Lung (tissue), 16 donors: Measurements from ENCODE around the gene GSTA1. TPM values are rescaled to one million over a fixed set of nuclear protein-coding genes. Genes with fewer than 3 reads are reported as not detected.
"Not testable (repeated sequence)": the region's sequence is repeated elsewhere in the genome, so short reads cannot be mapped to it uniquely, and the experiment has no call there.

Source experiments
- ATAC-seq: fragments of 200-7000 bp; cut with Tn5 transposase; one replicate; pipeline ENCODE4 v1.9.1; 2020; ENCODE audit warnings: moderate number of reproducible peaks; ENCODE audit not compliant: insufficient read depth, low FRiP score
- DNase-seq, 3 donors: peaks; one replicate each; pipeline ENCODE4 v3.0.0-alpha.2; 2013 to 2017
- H3K27ac ChIP-seq, 2 donors: one replicate each; pipeline ENCODE4 v1.5.1; 2013; ENCODE audit warnings: mild to moderate bottlenecking in 2 of 2, moderate library complexity in 2 of 2, control low read depth in 1 of 2, inconsistent platforms in 1 of 2, low read depth in 1 of 2, low read length in 1 of 2
- H3K27me3 ChIP-seq, 3 donors: one replicate each; pipeline ENCODE4 v1.5.1; 2013; ENCODE audit warnings: low read length in 2 of 3; ENCODE audit not compliant: control insufficient read depth in 3 of 3, insufficient read depth in 3 of 3
- H3K36me3 ChIP-seq, 4 donors: one replicate each; pipeline ENCODE4 v1.5.1; 2013; ENCODE audit warnings: low read length in 4 of 4, mild to moderate bottlenecking in 1 of 4, moderate library complexity in 1 of 4; ENCODE audit not compliant: control insufficient read depth in 4 of 4, insufficient read depth in 4 of 4
- H3K4me1 ChIP-seq, 5 donors: one replicate each; pipeline ENCODE4 v1.5.1; 2013; ENCODE audit warnings: low read length in 5 of 5, mild to moderate bottlenecking in 2 of 5, moderate library complexity in 1 of 5; ENCODE audit not compliant: control insufficient read depth in 5 of 5, insufficient read depth in 5 of 5
- H3K4me3 ChIP-seq: one replicate; pipeline ENCODE4 v1.5.1; 2013; ENCODE audit warnings: mild to moderate bottlenecking, control low read depth, moderate library complexity
- H3K9ac ChIP-seq, 2 donors: one replicate each; pipeline ENCODE4 v1.5.1; 2013; ENCODE audit warnings: low read length in 2 of 2, control low read depth in 1 of 2; ENCODE audit not compliant: insufficient read depth in 1 of 2
- H3K9me3 ChIP-seq, 4 donors: one replicate each; pipeline ENCODE4 v1.5.1; 2013; ENCODE audit warnings: low read length in 3 of 4, mild to moderate bottlenecking in 1 of 4, moderate library complexity in 1 of 4; ENCODE audit not compliant: control insufficient read depth in 4 of 4, insufficient read depth in 3 of 4
- CTCF ChIP-seq: IDR thresholded peaks from 2 replicates; pipeline ENCODE4 v1.5.1; 2012; ENCODE audit warnings: mild to moderate bottlenecking; ENCODE audit errors: control extremely low read depth, extremely low read depth
- WGBS, 2 donors: extraction: QIAGEN DNeasy Blood & Tissue Kit; methylation state at CpG; one replicate each; pipeline ENCODE4 v1.1.7; 2013; 5-methylcytosine and 5-hydroxymethylcytosine counted together
- long read RNA-seq, 5 donors: transcript quantifications; one replicate each; lab custom pipeline, GENCODE V29; 2026
- polyA plus RNA-seq, 2 donors: library from polyadenylated mRNA; stranded (reverse); fragments of 200-250 nt; gene quantifications; one replicate each; pipeline ENCODE4 v1.2.1, GENCODE V29; 2013
- total RNA-seq, 2 donors: library from RNA; depleted of rRNA in 1 of 2; stranded (reverse); fragments of >200 nt in 1 of 2; gene quantifications; one replicate each; pipeline ENCODE4 v1.2.1, GENCODE V29; 2014 to 2021
- donor health status: control.
- donor health status: control.
- donor health status: Bipolar disorder and iron deficiency.
- donor health status: healthy.
- donor health status: DM: yes; HTN: yes; CAD: no.

Gene GSTA1
- 10 to 100 TPM; 23.5 to 34.5 TPM for total RNA-seq
- 10 to 100 TPM in 1 of 2 donors, 1 to 10 TPM in 1; 4.0 to 65.0 TPM for polyA plus RNA-seq
- long read RNA-seq, donor 1, partial matches to known transcripts: 0 of 4 reads
- long read RNA-seq, donor 1, other reads (novel, unspliced or antisense): 0 of 4 reads
- long read RNA-seq, donor 2, partial matches to known transcripts: 0 of 2 reads
- long read RNA-seq, donor 2, other reads (novel, unspliced or antisense): 0 of 2 reads
- long read RNA-seq, donor 3: 0 reads
- long read RNA-seq, donor 4, partial matches to known transcripts: 0 of 1 reads
- long read RNA-seq, donor 4, other reads (novel, unspliced or antisense): 0 of 1 reads
- long read RNA-seq, donor 5, partial matches to known transcripts: 0 of 2 reads
- long read RNA-seq, donor 5, other reads (novel, unspliced or antisense): 0 of 2 reads

- not testable (repeated sequence) for H3K4me3 ChIP-seq, H3K9ac ChIP-seq
- WGBS, 2 donors: 54 to 77% methylated on average over 5 of the region's 5 CpGs
Observed at GRCh38 chr6:52803668-52804255, at the start of gene GSTA1. Gene GSTA1 (minus strand): TSS chr6:52803816. CDS start chr6:52799267, 4,549 bp downstream.

GRCh38 chr6:52849137-52849536 is 45.5 kb upstream of the GSTA1 start:
- Histone ChIP-seq H3K36me3 (no peaks in the 10 kb centered on the region), H3K9ac (no peak overlapping the region), H3K4me1 (no peaks in the 10 kb centered on the region), H3K4me3 (no peak overlapping the region), H3K27ac (no peak overlapping the region), H3K9me3 (peaks cover 0 to 8% (median 0%) of the 10 kb centered on the region in 4 donors), H3K27me3 (no peaks in the 10 kb centered on the region)
- ATAC-seq (no peak), DNase-seq (no peak)
- WGBS, 2 donors: 88 to 94% methylated on average over 4 of the region's 4 CpGs
- no peak for TF ChIP-seq CTCF

More at GRCh38 chr6:52803668-52804255, at the start of gene GSTA1:
- not testable (repeated sequence) for H3K36me3 ChIP-seq, ATAC-seq, H3K9me3 ChIP-seq, H3K4me1 ChIP-seq, H3K27me3 ChIP-seq, H3K27ac ChIP-seq, DNase-seq

GRCh38 chr6:52846002-52846401 is 42.4 kb upstream of the GSTA1 start:
- Histone ChIP-seq H3K4me3 (no peak overlapping the region), H3K36me3 (no peaks in the 10 kb centered on the region), H3K9me3 (peaks cover 0 to 8% (median 0%) of the 10 kb centered on the region in 4 donors), H3K4me1 (no peaks in the 10 kb centered on the region), H3K27me3 (no peaks in the 10 kb centered on the region), H3K9ac (no peak overlapping the region), H3K27ac (no peak overlapping the region)
- ATAC-seq: no peak
- no peak for TF ChIP-seq CTCF
- no peak for DNase-seq
- 76 to 85% methylated on average over 1 of the region's 1 CpG for WGBS, 2 donors

- 92 to 97% methylated on average over 4 of the region's 4 CpGs for WGBS, 2 donors
- H3K36me3 ChIP-seq: no peaks in the 10 kb centered on the region
- no peaks in the 10 kb centered on the region for H3K27me3 ChIP-seq
- peaks cover 0 to 2% (median 0%) of the 10 kb centered on the region in 4 donors for H3K9me3 ChIP-seq
- H3K4me3 ChIP-seq: no peak overlapping the region
- no peak for TF ChIP-seq CTCF
- DNase-seq (no peak), ATAC-seq (no peak)
- no peaks in the 10 kb centered on the region for H3K4me1 ChIP-seq
- H3K27ac ChIP-seq: no peak overlapping the region
- H3K9ac ChIP-seq: no peak overlapping the region
Observed at GRCh38 chr6:52843605-52844004, 40.0 kb upstream of the GSTA1 start.
